Eye (tissue), 1 donor: ENCODE measurements around the gene CYP26C1.
"Not testable (repeated sequence)": the region's sequence is repeated elsewhere in the genome, so short reads cannot be mapped to it uniquely, and the experiment has no call there.

ENCODE experiments used
- DNase-seq: peaks from one replicate; pipeline ENCODE4 v3.0.0-alpha.2; 2015

CYP26C1 gene

DNA sequence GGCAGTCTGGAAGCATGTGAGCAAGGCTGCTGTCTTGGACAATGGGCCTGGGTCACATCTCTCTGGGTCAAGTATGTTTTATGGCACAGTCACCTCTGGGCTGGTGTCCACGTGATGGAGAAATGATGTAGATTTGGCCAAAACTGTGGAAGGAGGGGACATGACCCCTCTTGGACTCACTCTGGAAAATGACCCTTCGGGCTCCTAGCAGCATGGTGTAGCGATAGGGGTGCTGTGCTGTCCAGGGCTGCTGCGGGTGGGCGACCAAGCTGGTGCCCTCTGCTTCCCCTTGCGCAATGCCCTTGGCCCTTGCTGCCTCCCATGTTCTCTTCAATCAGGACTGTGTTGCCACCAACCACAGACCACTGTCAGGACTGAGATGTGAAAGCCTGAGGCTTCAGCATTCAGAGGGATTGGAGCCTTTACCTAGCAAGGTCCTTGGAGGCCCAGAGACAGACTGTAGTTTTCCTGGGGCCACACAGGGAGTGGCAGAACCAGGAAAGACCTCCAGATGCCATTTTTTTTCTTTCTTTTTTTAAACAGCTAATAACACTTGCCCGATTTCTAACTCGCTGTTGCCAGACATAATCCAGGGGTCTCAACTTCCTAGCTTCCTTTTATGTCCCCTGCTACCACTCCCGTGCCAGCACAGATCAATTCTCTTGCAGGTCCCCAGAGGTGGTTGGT is 19.2 kb downstream of the CYP26C1 start:
- no peak for DNase-seq

DNA sequence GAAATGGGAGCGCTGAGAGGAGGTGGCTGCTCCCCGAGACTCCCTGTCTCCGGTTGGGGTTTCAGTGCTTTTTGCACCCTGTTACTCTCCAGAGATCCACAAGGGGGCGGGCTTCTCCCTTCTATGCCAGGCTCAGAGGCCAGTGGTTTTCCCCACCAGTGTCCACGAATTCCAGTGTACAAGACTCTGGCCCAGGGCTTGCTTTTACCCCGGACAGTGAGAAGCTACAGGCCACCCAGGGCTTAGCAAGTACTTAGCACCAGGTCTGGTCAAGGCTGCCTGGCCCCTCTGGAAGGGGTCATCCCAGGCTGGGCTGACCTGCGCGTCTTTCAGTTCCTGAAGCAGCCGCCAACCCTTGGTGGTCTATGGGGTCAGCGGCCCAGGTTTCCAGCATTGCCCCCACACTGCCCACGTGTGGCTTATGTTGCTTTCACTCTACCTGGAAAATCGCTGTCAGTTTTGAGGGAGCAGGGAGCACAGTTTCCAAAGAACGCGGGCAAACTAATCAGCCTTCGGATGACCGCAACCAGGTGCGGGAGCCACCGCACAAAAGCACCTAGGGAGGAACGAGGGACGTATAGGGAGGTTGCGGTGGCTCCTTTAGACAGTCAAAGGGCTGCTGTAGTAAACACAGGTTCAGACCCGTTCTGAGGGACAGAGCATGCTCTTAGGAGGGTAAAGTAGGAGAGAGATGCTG is 19.9 kb downstream of the CYP26C1 start:
- DNase-seq: peak; percentile 84

DNA sequence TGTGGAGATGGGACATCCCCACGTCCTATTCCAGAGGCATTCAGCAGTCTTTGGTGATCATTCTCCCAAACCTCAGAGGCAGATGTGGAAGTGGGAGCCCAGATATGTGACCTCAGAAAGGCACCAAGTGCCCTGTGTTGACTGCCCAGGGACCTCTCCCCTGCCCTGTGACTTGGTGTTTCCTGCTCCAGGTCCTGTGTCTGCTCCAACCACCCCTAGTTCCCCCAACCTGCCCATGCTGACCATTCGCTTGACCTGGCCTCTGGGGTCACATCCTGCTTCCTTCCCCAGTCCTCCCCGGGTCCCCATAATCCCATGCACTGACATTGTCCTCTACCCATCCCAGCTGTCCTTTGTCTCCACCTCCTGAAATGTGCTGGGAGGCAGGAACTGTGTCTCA is 20.7 kb downstream of the CYP26C1 start:
- no peak for DNase-seq

DNA sequence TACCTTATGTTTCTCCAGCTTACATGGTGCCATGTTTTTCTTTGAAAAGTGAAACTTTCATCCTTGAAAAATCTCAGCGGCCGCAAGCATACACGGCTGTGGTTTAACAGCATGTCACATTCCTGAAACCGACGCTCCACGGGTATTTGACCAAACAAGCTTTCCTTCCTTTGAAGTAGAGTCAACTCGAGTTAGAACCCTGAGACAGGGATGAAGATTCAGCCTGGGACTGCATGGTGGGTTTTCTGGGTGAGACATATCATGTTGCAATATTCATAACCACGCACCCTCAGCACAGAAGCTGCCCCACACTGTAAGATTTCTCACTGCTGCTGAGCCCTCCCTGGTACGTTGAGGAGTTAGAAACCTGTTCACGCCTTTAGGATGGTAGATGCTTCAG is 21.2 kb downstream of the CYP26C1 start:
- no peak for DNase-seq

DNA sequence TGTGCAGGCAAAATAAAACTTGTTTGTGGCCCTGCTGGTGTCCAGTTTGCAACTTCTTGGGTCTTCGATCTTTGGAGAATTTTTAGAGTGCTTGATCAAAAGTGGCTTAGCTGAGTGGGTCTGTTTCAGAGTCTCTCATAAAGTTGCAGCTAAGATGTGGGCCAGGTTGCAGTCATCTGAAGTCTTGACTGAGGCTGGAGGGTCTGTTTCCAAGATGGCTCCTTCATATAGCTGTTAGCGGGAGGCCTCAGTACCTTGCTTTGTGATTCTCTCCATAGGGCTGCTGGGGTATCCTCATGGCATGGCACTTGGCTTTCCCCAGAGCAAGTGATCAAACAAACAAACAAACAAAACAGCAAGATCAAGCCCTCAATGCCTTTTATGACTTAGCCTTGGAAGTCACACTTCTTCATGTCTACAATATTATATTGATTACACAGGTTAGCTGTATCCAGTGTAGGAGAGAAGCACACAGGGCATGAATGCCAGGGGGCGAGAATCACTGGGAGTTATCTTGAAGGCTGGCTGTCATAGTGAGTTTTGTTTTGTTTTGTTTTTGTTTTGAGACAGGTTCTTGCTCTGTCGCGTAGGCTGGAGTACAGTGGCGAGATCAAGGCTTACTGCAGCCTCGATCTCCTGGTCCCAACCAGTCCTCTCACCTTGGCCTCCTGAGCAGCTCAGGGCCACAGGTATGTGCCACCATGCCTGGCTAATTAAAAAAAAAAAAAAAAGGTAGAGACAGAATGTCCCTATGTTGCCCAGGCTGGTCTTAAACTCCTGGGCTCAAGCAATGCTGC is 23.3 kb downstream of the CYP26C1 start:
- no peak for DNase-seq

DNA sequence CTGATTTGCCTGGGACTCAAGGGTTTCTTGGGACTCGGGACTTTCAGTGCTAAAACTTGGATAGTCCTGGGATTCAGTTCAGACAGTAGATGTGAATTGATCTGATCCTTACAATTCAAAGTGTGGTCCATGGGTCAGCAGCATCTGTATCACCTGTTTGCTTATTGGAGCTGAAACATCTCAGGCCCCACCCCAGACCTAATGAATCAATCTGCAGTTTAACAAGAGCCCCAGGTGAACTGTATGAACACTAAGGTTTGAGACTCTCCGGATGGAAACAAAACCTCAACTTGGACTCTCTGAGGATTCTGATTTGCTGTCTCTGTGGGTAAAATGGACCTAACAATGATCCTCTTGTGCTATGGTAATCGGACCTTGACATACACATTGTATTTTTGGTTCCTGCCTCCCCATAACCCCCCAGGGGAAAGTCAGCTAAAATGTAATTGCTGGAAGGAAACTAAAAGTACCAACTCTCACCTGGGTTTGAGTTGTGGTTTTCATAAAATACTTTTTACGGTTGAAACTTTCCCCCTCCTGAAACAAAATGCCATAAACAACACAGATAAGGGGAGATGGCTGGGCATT is 24.8 kb downstream of the CYP26C1 start:
- no peak for DNase-seq

DNA sequence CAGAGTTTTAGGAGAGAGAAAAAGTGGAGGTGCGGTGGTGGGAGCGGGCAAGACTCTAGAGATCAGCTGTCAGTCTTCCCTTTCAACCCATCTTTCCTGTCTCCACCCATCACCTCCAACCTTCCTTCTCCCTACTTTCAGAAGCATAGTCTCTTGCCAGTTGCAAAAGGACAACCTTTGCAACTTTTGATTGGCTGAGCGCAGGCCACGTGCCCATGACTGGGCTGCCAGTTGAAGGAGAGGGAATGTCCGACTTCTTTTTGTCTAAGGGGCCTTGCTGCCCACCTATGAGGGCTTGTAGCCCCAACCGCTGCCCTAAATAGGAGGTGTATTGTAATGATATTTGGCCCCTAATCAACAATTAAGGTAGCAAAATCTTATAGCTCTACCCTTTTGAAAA is 25.7 kb downstream of the CYP26C1 start:
- no peak for DNase-seq

DNA sequence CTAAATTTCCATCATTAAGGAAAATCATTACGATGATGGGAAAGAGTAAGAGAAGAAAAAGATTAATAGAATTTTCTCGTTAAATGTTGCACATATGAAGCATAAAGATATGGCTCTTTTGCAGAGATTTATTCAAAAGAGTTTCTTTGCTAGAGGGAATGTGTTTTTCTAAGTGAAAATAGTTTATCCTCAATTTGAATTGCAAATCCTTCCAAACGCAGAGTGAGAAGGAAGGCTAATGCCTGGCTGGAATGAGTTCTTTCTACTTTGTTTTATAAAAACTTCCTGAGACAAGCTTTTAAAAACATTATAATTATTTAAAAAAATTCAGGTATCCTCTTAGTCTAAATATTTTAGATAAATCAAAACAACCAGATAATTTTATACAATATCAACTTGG is 27.2 kb downstream of the CYP26C1 start:
- DNase-seq: no peak

DNA sequence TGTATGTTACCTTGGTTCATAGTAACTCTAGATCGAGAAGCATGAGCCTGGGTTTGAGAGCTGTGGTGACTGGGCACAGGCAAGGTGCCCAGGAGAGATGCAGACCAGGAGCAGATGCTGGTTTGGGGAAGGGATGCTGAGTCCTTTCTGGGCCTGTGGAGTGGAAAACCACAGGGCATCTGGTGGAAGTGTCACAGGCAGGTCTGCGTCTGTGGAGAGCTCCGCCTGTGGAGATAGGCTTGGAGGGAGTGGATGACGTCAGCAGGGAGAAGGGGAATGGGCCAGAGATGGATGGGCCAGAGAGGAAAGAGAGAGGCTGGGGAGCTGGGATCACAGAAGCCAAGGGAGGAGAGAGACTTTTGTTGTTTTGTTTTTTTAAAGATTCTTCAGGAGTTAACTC is 27.9 kb downstream of the CYP26C1 start:
- no peak for DNase-seq

DNA sequence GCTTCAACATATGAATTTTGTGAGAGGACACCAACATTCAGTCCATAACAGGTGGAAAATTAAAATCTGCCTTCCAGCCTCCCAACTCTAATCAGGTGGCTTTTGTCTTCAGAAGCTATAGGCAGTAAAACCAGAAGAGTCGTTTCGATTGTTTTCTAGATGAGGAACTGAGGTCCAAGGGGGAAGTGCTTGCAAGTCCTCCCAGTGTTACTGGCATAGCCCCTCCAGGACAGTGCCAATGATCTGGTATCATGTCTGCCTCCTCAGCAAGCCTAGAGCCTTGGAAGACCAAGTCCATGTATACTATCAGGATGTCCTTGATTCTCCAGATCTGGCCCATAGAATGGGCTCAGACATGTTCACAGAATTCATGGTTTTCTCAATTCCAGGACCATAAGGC is 30.0 kb downstream of the CYP26C1 start:
- DNase-seq: no peak

DNA sequence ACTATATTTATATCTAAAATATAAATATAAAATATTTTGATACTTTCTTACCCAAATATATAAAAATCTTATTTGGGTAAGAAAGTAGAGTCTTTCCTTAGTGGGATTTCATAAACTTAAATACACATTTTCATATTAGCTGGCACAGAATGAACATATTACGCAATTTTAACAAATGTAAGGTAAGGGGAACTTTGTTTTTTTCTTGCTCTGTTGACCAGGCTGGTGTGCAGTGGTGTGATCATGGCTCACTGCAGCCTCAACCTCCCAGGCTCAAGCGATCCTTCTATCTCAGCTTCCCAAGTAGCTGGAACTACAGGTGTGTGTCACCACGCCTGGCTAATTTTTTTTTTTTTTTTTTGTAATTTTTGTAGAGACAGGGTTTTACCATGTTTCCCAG is 31.4 kb downstream of the CYP26C1 start:
- no peak for DNase-seq

DNA sequence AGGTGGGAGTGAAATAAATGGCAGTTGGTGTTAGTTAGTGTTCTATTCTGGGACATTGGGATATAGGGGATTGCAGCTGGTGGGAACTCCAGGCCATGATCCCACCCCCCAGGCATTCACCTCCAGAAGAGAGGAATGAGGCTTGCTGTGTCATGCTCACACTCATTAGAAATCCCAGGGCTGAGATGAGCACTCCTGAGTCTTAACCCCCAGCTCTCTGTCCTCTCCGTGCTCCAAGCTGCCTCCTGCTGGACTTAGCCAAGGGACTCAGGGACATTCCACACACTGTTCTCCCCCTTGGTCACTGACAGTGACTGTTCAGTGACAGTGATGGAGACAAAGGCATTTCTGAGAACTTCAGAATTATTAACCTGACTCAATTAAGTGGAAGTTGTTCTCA is 34.6 kb downstream of the CYP26C1 start:
- peak; percentile 13 for DNase-seq

DNA sequence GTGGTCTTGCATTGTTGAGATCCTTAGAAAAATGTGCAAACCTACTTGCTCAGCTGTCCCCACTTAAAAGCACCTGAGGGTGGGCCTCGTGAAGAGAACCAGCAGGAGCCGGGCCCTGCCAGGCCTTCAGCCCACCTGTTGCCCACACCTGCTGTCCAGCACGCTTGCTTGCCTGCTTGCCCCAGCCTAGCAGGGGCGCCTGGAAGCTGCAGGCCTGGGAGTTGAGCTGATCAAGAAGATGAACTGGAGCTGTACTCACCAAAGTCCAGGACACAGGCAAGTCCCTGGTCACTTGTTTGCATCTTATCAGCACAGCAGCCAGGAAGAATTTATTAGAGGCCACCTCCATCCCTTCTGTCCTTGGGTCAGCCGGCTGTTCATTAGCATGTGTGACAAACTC is 36.3 kb downstream of the CYP26C1 start:
- no peak for DNase-seq

DNA sequence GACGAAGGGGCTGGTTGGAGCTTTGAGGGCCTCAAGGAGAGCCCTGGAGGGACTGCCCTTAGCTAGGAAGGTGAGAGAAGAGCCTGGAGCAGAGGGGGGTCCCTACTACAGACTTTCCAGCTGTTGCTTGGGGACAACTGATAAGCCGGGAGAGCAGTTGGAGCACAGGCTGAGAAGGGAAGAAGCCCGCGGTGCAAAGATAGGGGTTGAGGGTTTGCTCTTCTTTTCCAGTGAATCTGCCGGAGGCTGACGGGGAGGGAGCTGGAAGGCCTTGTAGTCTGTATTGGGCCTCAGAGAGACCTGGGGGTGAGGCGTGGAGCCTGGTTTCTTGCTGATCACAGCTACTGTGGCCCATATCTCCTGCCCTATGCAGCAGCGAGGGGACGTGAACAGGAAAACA is 36.8 kb downstream of the CYP26C1 start:
- DNase-seq: no peak

DNA sequence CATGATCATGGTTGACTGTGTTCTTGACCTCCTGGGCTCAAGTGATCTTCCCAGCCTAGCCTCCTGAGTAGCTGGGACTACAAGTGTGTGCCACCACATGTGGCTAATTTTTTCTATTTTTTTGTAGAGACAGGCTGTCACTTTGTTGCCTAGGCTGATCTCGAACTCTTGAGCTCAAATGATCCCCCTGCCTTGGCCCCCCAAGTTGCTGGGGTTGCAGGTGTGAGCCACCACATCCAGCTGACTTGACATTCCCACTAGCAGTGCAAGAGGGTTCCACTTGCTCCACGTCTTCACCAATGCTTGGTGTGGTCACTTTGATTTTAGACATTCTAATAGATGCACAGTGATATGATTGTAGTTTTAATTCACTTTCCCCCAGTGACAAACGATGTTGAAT is 38.2 kb downstream of the CYP26C1 start:
- DNase-seq: no peak

DNA sequence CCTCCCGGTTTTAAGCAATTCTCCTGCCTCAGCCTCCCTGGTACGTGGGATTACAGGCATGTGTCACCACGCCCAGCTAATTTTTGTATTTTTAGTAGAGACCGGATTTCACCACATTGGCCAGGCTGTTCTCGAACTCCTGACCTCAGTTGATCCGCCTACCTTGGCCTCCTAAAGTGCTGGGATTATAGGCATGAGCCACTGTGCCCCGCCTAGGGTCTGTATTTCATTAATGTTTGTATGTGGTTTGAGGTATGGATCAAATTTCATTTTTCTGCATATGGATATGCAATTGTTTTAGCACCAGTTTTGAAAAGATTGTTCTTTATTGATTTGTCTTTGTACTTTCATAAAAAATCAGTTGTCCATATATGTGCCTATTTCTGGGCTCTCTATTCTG is 39.1 kb downstream of the CYP26C1 start:
- DNase-seq: no peak

DNA sequence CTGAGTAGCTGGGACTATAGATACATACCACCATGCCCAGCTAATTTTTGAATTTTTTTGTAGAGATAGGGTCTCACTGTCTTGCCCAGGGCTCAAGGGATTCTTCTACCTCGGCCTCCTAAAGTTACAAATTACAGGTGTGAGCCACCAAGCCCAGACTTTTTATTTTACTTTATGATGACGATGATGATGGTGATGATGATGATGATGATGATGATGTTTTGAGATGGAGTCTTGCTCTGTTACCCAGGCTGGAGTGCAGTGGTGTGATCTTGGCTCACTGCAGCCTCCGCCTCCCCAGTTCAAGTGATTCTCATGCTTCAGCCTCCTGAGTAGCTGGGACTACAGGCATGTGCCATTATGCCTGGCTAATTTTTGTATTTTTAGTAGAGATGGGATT is 40.5 kb downstream of the CYP26C1 start:
- not testable (repeated sequence) for DNase-seq

DNA sequence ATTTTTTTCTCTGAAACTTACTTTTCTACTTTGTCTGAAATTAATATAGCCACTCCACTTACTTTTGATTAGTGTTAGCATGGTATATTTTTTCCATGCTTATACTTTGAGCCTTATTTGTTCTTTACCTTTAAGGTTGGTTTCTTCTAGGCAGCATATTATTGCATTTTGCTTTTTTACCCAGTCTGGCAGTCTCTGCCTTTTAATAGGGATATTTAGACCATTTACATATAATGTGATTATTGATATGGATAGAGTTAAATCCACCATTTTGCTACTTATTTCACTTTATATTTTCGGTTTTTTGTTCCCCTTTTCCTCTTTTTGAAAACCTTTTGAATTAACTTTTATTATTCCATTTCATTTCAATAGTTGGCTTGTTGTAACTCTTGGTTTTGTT is 43.4 kb downstream of the CYP26C1 start:
- DNase-seq: no peak

DNA sequence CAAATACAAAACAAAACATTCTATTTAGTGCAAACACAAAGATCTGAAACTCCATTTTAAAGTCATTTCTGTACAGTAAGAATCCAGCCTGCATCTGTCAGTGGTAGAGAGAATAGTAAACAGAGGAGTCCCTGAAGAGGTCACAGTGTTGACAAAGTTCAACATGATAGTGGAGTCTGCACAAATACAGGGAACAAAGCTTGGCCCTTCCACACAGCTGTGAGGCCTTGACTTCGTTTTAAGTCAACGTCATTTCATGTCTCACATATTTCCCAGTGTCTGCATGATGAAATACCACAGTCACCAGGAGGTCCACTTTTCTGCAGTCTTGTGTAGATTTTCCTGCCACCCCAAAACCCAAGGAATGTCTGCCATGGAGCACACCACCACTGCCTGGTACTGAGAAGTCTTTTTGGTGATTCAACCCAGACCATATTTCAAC is 46.1 kb downstream of the CYP26C1 start:
- no peak for DNase-seq

DNA sequence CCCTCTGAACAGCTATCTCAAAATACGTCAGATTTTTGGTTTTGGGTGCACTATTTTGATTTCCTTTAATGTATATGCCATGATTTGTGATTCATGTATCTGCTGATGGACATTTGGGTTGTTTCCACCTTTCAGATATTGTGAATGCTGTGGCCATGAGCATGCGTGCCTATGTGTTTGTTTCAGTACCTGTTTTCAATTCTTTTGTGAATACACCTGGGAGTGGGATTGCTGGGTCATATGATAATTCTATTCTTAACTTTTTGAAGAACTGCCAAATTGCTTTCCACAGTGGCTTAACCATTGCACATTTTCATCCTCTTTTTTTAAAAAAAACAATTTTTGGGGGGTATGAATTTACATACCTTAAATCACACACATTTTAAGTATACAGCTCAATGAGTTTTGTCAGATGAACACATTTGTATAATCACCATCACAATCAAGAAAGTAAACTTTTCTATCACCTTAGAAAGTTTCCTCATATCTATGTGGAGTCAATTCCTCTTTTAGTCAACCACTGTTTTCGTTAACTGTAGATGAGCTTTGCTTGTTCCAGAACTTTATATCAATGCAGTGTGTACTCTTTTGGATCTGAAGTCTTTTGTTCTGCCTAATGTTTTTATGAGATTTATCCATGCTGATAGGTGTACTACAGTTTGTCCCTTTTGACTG is 50.0 kb downstream of the CYP26C1 start:
- no peak for DNase-seq

DNA sequence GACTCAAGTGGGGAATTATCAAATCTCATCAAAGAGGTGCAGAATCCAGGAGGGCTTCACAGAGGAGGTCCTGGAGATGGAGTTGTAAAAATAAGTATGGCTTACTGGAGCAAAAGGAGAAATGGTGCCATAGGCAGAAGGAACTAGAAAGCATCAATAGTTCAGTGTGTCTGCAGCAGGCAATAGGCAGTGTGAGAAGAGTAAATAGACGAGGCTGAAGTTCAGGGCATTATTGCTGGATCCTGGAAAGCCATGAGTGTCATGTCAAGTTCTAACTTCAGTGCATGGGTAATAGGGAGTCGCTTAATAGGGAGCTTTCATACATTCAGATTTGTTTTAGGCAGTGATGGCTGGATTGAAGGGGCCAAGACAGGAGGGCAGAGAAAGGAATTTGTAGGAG is 52.4 kb downstream of the CYP26C1 start:
- DNase-seq: no peak

DNA sequence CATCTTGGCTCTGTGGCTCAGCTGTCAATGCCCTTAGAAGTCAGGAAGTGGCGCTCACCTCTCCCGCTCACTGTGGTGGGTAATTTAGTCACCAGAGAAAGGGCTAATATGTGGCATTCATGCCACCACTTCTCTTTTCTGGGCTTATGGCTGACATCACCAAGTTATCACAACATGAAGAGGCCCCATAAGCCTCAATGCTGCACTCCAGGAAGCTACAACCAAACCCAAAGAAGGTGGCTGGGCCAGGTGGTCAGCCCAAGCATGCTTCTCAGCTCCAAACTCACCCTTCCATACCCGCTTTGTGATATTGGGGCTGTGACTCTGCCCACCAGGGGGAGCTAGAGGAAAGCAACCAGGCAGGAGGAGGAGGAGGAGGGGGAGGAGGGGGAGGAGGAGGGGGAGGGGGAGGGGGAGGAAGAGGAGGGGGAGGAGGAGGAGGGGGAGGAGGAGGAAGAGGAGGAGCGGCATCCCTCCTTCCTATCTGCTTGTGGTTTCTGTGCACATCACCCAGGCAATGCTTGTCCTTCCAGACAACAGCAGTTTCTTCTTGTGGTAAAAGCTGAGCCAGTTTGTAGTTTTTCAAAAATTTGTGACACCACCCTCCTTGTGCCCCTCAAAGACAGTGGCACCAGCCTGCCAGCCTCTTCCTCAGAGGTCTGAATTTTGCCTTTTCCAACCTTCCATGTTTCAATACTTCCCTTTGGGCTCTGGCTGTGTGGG is 55.2 kb downstream of the CYP26C1 start:
- DNase-seq: peak; percentile 73
